ENCODE results near the gene LDLRAD3. TPM values are rescaled to one million over a fixed set of nuclear protein-coding genes. Genes with fewer than 3 reads are reported as not detected.
"Not testable (repeated sequence)": the region's sequence is repeated elsewhere in the genome, so short reads cannot be mapped to it uniquely, and the experiment has no call there.

The LDLRAD3 gene
- total RNA-seq, 1 experiment from 2014 or later: 12.1 TPM

DNA sequence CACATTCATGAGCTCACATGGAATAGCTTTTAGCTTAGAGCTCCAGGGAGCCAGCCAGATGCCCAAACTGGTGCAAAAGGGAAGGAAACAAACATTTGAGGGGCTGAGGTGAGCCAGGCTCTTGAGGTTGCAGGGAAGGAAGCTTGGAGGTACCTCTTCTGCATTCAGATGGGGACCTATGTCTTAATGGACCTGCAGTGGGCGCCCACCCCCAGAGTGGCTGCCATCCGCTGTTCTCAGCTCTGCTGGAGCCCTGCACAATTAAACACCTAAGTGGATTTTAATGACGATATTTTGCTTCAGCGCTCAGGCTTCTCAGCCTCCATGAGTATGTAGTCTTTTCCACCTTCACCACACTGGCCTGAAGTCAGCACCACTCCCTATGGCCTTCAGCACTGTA, 100.8 kb downstream of the LDLRAD3 start:
- peak; percentile 25; the same call in 1 of the 3 replicates for TF ChIP-seq CTCF (conservative IDR thresholded peaks at IDR 0.05)
- no peak overlapping the region for H4K8ac ChIP-seq (replicated peaks; ENCODE audit: insufficient read length, low read depth, low read length)
- no peaks in the 10 kb centered on the region for H3K27me3 ChIP-seq (ENCODE audit: insufficient read depth, low read length)
- H3K18ac ChIP-seq (ENCODE audit: insufficient read length, low read depth, low read length): no peak overlapping the region
- H3K27ac ChIP-seq (ENCODE audit: insufficient read length, low read depth, low read length): no peak overlapping the region
- H3K56ac ChIP-seq (ENCODE audit: insufficient read length, low read depth, low read length): no peak overlapping the region
- no peaks in the 10 kb centered on the region for H4K20me1 ChIP-seq (ENCODE audit: control insufficient read depth, insufficient read depth, insufficient read length)
- no peak overlapping the region for H2AFZ ChIP-seq (ENCODE audit: low read length)
- no peak overlapping the region for H4K5ac ChIP-seq (ENCODE audit: insufficient read length, low read depth, low read length)
- H3K4me3 Mint-ChIP-seq: no peak overlapping the region
- peaks cover 20 to 29% of the 10 kb centered on the region in 2 experiments for H3K4me1 Mint-ChIP-seq
- H2BK5ac ChIP-seq (ENCODE audit: insufficient read length, low read length): no peak overlapping the region
- no CpG with 5 or more reads among the region's 4 CpGs for WGBS (ENCODE audit: extremely low coverage, insufficient read length, low lambda C conversion rate)
- peaks cover 4 to 11% (median 9%) of the 10 kb centered on the region in 3 experiments; a peak in 6 of 7 replicates for H3K36me3 Mint-ChIP-seq (ENCODE audit: insufficient read depth in 1 of 3, low read depth in 3 of 3)
- no peak overlapping the region for H3K14ac ChIP-seq (ENCODE audit: insufficient read depth, low read length)
- no peaks in the 10 kb centered on the region for H3K4me1 ChIP-seq (ENCODE audit: insufficient read depth, low read length)
- no peaks in the 10 kb centered on the region for H3K79me1 ChIP-seq (ENCODE audit: insufficient read depth, low read depth, low read length, poor library complexity, severe bottlenecking)
- no peaks in the 10 kb centered on the region for H3K27me3 Mint-ChIP-seq (ENCODE audit: low read depth)
- H3K4me2 ChIP-seq (ENCODE audit: insufficient read depth, insufficient read length, low read length): no peak overlapping the region
- no peaks in the 10 kb centered on the region for H3K23me2 ChIP-seq (ENCODE audit: insufficient read length, low read depth, low read length, poor library complexity, severe bottlenecking)
- H2AK5ac ChIP-seq (ENCODE audit: insufficient read length, low read length): no peak overlapping the region
- H3K9me3 Mint-ChIP-seq: peaks cover 0 to 2% of the 10 kb centered on the region in 2 experiments; a peak in 1 of 5 replicates
- H3K27ac Mint-ChIP-seq: peak overlapping the region in 1 of 3 experiments; percentile 59; a peak in 1 of 7 replicates
- H3K23ac ChIP-seq (ENCODE audit: insufficient read length, low read depth, low read length): no peak overlapping the region
- no peaks in the 10 kb centered on the region for H3K79me2 ChIP-seq (ENCODE audit: insufficient read depth, low read length)
- H2BK20ac ChIP-seq (ENCODE audit: low read depth, low read length, poor library complexity, severe bottlenecking): no peak overlapping the region
- no peaks in the 10 kb centered on the region for H3K9me3 ChIP-seq (ENCODE audit: control insufficient read depth, low read depth, low read length)
- no peak overlapping the region for H3T11ph ChIP-seq (ENCODE audit: low read length)
- no peak overlapping the region for H3K9ac ChIP-seq (ENCODE audit: extremely low read depth, insufficient read length, low read length)
- no peak overlapping the region for H2BK120ac ChIP-seq (ENCODE audit: low read depth, low read length, poor library complexity, severe bottlenecking)
- no peak overlapping the region for H2BK15ac ChIP-seq (ENCODE audit: low read depth, low read length)
- H4K91ac ChIP-seq (ENCODE audit: insufficient read length, low read depth, low read length): no peak overlapping the region
- no peak overlapping the region for H3K4ac ChIP-seq (ENCODE audit: low read depth, low read length)
- H2BK12ac ChIP-seq (ENCODE audit: insufficient read length, low read depth, low read length): no peak overlapping the region
- no peak for DNase-seq

DNA sequence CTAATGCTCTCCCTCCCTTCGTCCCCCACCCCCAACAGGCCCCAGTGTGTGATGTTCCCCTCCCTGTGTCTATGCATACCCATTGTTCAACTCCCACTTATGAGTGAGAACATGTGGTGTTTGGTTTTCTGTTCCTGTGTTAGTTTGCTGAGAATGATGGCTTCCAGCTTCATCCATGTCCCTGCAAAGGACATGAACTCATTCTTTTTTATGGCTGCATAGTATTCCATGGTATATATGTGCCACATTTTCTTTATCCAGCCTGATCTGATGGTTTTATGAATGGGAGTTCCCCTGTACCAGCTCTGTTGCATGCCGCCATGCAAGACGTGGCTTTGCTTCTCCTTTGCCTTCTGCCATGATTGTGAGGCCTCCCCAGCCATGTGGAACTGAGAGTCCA, 102.1 kb downstream of the LDLRAD3 start:
- not testable (repeated sequence) for H4K8ac ChIP-seq (replicated peaks; ENCODE audit: insufficient read length, low read depth, low read length); H2BK12ac ChIP-seq (ENCODE audit: insufficient read length, low read depth, low read length); H3K4me3 Mint-ChIP-seq; H3K9ac ChIP-seq (ENCODE audit: extremely low read depth, insufficient read length, low read length); H3K56ac ChIP-seq (ENCODE audit: insufficient read length, low read depth, low read length); H3K14ac ChIP-seq (ENCODE audit: insufficient read depth, low read length); H3K27ac Mint-ChIP-seq; H3K79me2 ChIP-seq (ENCODE audit: insufficient read depth, low read length); H3K27ac ChIP-seq (ENCODE audit: insufficient read length, low read depth, low read length); H3K4ac ChIP-seq (ENCODE audit: low read depth, low read length); DNase-seq; H2BK120ac ChIP-seq (ENCODE audit: low read depth, low read length, poor library complexity, severe bottlenecking); H3K27me3 ChIP-seq (ENCODE audit: insufficient read depth, low read length); H3K18ac ChIP-seq (ENCODE audit: insufficient read length, low read depth, low read length); H2BK20ac ChIP-seq (ENCODE audit: low read depth, low read length, poor library complexity, severe bottlenecking); H4K20me1 ChIP-seq (ENCODE audit: control insufficient read depth, insufficient read depth, insufficient read length); H3K27me3 Mint-ChIP-seq (ENCODE audit: low read depth); H4K5ac ChIP-seq (ENCODE audit: insufficient read length, low read depth, low read length); H3K23me2 ChIP-seq (ENCODE audit: insufficient read length, low read depth, low read length, poor library complexity, severe bottlenecking); H3T11ph ChIP-seq (ENCODE audit: low read length); H3K9me3 Mint-ChIP-seq; H2AK5ac ChIP-seq (ENCODE audit: insufficient read length, low read length); H3K23ac ChIP-seq (ENCODE audit: insufficient read length, low read depth, low read length); H3K4me2 ChIP-seq (ENCODE audit: insufficient read depth, insufficient read length, low read length); H4K91ac ChIP-seq (ENCODE audit: insufficient read length, low read depth, low read length); H3K9me3 ChIP-seq (ENCODE audit: control insufficient read depth, low read depth, low read length); H2BK5ac ChIP-seq (ENCODE audit: insufficient read length, low read length); H2AFZ ChIP-seq (ENCODE audit: low read length); H3K4me1 ChIP-seq (ENCODE audit: insufficient read depth, low read length); H2BK15ac ChIP-seq (ENCODE audit: low read depth, low read length); H3K79me1 ChIP-seq (ENCODE audit: insufficient read depth, low read depth, low read length, poor library complexity, severe bottlenecking)
- WGBS (ENCODE audit: extremely low coverage, insufficient read length, low lambda C conversion rate): no CpG with 5 or more reads among the region's 3 CpGs
- Mint-ChIP-seq H3K36me3 (ENCODE audit: insufficient read depth in 1 of 3, low read depth in 3 of 3) (peaks cover 4 to 14% (median 9%) of the 10 kb centered on the region in 3 experiments; a peak in 6 of 7 replicates), H3K4me1 (peaks cover 25 to 32% of the 10 kb centered on the region in 2 experiments)
